Measurements from ENCODE around the gene PRKCH.

The PRKCH gene

DNA sequence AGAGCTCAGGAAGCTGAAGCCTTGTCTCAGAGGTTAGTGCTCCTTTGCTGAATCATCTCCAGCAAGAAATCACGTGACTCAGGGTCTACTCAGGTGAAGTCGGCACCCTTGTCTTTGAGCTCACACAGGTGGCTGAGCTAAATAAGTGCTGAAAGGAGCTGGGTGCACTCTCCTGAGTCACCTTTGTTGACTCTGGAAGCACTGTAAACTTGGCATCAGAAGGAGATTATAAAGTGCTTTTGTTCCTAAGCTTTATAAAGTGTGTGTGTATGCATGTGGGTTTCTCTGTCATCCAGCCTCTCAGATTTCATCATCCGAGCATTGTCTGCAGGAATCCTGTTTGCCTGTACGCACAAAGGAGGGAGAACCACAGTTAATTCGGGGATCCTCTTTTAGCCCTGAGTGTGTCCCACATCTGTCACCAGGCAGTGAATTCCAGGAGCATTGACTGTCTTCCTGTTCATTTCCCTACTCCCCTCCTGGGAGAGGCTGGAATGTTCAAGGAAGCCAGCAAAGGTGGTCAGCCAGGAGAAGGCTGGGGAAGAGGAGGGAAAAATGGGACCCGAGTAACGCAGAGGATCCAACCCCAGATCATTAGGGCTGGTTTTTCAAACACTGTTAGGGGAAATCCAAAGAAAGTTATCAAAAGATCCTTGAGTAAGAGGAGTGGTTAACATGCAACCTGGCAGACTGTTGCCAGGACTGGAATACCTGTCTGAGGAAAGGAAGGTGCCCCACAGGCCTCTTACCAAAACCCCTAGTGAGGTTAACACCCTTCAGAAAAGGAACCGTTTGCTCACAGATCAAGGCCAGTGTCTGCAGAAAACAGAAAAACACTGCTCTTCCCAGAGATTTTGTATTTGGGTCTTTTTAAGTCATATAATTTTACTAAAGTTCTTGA is 216.4 kb downstream of the PRKCH start:
- H3K36me3 Mint-ChIP-seq (ENCODE audit: insufficient read depth): peaks cover 83% of the 10 kb centered on the region
- H3K4me1 Mint-ChIP-seq (ENCODE audit: low read depth in 2 of 2): peaks cover 28 to 35% of the 10 kb centered on the region in 2 donors
- H3K27me3 Mint-ChIP-seq: no peaks in the 10 kb centered on the region
- ATAC-seq (replicated peaks) (peak; percentile 59), DNase-seq (no peak)
- peak overlapping the region; percentile 69 to 83 for H3K27ac Mint-ChIP-seq
- H3K9me3 Mint-ChIP-seq: no peaks in the 10 kb centered on the region
- H3K4me3 Mint-ChIP-seq: no peak overlapping the region

DNA sequence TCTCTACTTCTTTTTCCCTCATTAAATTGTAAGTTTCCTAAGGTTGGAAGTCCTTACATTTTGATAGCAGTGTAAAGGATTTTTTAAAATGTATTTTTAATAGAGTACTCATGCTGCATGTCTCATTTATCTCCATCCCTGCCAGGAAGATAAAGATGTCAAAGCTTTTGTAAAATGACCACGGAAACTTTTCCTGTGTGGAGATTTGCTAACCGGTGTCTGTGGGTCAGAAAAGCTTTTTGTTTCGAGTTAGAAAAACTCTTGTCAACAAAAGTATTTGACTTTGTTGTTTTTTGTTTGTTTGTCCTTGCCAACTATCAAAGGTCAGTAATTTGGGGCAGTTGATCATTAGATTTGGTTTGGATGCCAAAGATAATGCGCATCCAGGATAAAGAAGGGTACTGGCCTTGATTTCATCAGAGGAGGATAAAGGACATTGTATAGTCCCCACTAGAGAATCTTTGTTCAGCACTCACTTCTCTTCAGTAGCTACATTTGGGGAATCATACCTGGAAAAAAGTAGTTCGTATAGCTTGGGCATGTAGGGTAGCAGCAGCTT is 217.2 kb downstream of the PRKCH start:
- Mint-ChIP-seq H3K36me3 (ENCODE audit: insufficient read depth) (peaks cover 84% of the 10 kb centered on the region), H3K4me3 (no peak overlapping the region), H3K27ac (peak overlapping the region; percentile 69 to 83), H3K9me3 (no peaks in the 10 kb centered on the region), H3K27me3 (no peaks in the 10 kb centered on the region), H3K4me1 (ENCODE audit: low read depth in 2 of 2) (peaks cover 25 to 28% of the 10 kb centered on the region in 2 donors)
- DNase-seq (no peak), ATAC-seq (replicated peaks) (no peak)

DNA sequence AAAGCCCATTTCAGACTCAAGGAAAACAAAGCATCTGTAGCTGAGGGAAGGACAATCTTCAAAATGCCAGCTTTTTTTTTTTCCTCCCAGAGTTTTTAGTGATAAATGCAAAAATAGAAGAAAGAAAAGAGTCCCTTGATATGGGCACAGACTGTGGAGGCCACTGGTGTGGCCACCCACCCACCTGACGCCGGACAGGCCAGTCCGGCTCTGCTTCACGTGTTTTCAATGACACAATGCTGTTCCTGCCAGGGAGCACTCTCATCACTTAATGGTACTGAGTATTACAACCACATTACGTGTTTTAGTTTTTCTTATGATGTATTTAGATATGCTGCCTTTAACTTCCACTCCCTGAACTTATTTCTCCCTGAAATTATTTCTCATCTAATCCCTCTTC is 218.3 kb downstream of the PRKCH start:
- Mint-ChIP-seq H3K27ac (peak overlapping the region; percentile 69 to 83), H3K4me1 (ENCODE audit: low read depth in 2 of 2) (peaks cover 21 to 27% of the 10 kb centered on the region in 2 donors), H3K36me3 (ENCODE audit: insufficient read depth) (peaks cover 86% of the 10 kb centered on the region), H3K9me3 (no peaks in the 10 kb centered on the region), H3K27me3 (no peaks in the 10 kb centered on the region), H3K4me3 (no peak overlapping the region)
- DNase-seq: no peak
- no peak for ATAC-seq (replicated peaks)

DNA sequence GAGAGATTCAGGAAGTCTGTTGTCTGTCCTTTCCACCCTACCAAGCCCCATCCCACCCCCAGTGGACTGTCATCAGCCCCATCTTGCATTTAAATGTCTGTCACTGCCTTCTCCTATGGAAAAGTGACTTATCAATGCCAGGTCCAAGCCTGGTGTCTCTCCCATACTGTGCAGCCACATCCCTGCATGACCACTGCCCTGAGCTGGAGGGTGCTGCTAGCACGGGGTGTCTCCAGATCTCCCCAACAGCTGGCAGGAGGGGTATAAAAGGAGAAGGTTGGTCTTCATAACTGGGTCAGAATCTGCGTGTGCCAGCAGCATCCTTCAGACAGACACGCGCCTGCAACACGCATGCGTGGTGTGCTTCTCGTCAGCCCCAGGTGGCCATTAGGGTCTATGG is 219.6 kb downstream of the PRKCH start:
- H3K36me3 Mint-ChIP-seq (ENCODE audit: insufficient read depth): peaks cover 85% of the 10 kb centered on the region
- H3K4me3 Mint-ChIP-seq: peak overlapping the region in 1 of 2 donors; percentile 5
- H3K9me3 Mint-ChIP-seq: no peaks in the 10 kb centered on the region
- DNase-seq (no peak), ATAC-seq (replicated peaks) (no peak)
- no peaks in the 10 kb centered on the region for H3K27me3 Mint-ChIP-seq
- H3K4me1 Mint-ChIP-seq (ENCODE audit: low read depth in 2 of 2): peaks cover 22 to 24% of the 10 kb centered on the region in 2 donors
- H3K27ac Mint-ChIP-seq: peak overlapping the region; percentile 20 to 77

DNA sequence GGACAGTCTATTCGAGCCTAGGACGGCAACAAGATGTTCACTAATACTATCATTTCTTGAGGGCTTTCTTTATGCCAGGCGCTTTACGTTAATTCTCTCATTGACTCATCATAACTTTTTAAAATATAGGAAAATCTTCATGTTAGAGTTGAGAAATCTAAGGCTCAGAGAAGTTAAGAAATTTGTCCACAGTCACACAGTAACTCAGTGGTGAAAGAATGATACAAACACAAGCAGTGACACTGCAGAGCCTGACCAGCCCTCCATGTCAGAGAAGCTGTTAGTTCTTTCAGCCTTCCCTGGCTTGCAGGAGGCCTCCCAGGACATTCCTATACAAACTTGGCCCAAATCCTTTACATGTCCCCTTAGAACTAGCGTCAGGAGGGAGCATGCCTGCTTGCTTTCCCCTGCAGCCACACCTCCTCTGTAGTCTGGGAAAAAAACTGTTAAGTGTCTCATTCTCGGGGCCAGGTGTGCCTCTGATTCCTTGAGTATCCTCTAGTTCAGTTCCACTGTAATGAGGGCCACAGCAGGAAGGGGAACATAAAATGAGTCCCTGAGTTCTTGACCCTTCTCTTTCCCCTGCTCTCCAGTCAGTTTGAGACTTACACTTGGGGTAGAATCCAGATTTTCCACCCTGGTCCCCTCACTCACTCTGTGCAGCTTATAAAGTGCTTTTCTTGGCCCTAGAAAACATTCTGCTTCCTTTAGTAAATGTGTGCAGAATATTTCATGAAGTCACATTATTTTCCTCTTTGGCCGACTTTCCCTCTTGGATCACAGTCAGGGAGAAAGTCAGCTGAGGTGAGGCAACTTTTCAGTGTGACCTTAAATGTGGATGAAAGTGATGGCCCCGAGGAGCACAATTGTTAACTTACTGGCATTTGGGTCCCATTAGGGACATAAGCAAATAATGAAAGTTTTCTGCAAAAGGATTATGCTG is 221.7 kb downstream of the PRKCH start:
- Mint-ChIP-seq H3K27me3 (no peaks in the 10 kb centered on the region), H3K27ac (peak overlapping the region; percentile 20 to 73), H3K4me3 (no peak overlapping the region), H3K36me3 (ENCODE audit: insufficient read depth) (peaks cover 86% of the 10 kb centered on the region), H3K4me1 (ENCODE audit: low read depth in 2 of 2) (peaks cover 12% of the 10 kb centered on the region in 2 donors), H3K9me3 (no peaks in the 10 kb centered on the region)
- ATAC-seq (replicated peaks): no peak
- no peak for DNase-seq

DNA sequence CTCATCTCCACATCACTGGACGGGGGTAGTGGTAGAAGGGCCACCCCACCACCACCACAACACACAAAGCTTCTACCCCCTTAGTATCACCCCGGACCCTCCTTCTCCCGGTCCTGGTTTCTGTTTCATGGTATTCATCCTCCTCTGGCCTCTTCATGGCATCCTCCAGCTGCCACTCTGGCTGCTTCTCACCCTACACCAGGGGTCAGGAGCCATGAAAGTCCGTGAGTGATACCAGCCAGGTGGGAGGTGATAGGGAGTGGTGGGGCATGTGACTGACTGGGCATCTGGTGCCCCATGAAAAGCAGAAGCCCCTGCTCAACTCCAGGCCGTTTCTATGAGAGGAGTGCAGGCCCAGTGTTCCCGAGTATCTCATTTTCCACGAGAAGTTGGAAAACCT is 222.6 kb downstream of the PRKCH start:
- Mint-ChIP-seq H3K9me3 (no peaks in the 10 kb centered on the region), H3K27me3 (no peaks in the 10 kb centered on the region), H3K27ac (peak overlapping the region; percentile 73 to 85), H3K36me3 (ENCODE audit: insufficient read depth) (peaks cover 86% of the 10 kb centered on the region), H3K4me1 (ENCODE audit: low read depth in 2 of 2) (peaks cover 10 to 12% of the 10 kb centered on the region in 2 donors), H3K4me3 (no peak overlapping the region)
- no peak for ATAC-seq (replicated peaks)
- DNase-seq: no peak

DNA sequence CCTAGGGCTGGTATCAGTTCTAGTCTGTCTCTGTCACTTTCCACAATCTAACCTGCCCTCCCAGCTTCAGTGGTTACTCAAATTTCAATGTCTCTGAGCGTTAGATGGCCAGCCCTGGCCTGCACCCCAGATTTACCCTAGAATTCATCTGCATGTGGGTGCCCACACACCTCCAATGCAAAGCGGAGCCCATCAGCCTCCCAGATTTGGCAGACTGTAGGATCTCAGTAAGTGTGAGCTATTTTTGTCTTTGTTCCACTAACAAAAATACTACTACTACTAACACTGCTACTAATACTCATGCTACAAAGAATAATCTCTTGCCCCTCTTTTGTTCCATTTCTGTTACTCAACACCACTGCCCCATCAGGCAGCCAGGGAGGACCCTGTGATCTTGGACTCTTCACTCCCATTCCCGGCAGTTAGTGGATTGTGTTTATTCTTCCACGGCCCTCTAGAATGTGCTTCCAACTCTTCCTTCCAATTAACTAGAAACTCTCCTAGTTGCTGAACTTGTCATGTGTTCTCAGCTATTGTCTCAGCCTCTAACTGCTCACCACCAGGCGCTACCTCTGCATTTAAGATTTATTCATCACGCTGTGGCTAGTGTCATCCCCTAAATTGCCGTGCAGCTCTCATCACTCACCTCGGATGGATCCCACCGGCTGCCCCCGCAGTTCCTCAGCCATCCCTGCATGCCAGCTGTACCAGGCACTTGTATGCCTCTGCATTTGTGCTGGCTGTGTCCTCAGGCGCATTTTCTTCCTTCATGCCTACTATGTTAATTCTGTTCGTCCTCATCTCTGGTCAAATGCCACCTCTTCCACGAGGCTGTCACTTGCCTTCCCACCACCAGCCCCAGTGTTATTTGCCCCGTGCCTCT is 223.3 kb downstream of the PRKCH start:
- peaks cover 88% of the 10 kb centered on the region for H3K36me3 Mint-ChIP-seq (ENCODE audit: insufficient read depth)

DNA sequence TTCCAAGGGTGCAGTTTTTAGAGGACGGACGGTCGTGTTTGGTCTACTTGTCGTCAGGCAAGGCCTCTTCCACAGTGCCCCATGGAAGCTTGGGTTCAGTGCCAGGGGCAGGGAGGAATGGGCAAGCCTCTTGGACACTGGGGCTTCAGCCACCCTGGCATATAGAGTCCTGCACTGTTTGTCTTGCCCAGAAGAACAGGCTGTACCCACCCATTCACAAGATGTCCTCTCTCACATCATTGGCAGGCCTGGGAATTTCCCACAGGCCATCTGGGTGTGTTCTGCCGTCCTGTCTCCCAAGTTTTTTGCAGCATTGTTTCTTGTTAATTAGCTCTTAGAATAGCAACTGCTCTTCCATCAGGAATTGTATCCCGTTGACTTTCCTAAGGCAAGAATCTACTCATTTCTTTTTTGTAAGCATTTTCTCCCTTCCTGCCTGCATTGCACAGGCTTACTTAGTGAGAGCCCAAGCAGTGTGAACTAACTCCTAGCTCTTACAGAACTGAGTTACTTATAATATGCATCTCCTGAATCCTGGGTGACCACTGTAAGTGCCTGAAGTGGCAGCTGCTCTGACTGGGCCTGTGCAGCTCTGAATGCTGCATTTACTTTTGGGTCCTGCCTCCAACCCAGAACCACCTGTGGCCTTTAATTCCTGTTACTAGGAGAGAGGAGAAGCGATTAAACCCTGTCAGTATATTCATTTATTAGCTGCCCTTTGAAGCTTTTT is 224.5 kb downstream of the PRKCH start:
- H3K4me1 Mint-ChIP-seq (ENCODE audit: low read depth in 2 of 2): peaks cover 10 to 26% of the 10 kb centered on the region in 2 donors
- no peak overlapping the region for H3K4me3 Mint-ChIP-seq
- H3K27ac Mint-ChIP-seq: peak overlapping the region; percentile 65 to 73
- DNase-seq: no peak
- H3K36me3 Mint-ChIP-seq (ENCODE audit: insufficient read depth): peaks cover 90% of the 10 kb centered on the region
- H3K27me3 Mint-ChIP-seq: no peaks in the 10 kb centered on the region
- ATAC-seq (replicated peaks): no peak
- no peaks in the 10 kb centered on the region for H3K9me3 Mint-ChIP-seq

More for the DNA sequence above, 223.3 kb downstream of the PRKCH start:
- no peak for DNase-seq
- H3K9me3 Mint-ChIP-seq: no peaks in the 10 kb centered on the region
- ATAC-seq (replicated peaks): no peak
- H3K4me1 Mint-ChIP-seq (ENCODE audit: low read depth in 2 of 2): peaks cover 11 to 15% of the 10 kb centered on the region in 2 donors
- H3K27ac Mint-ChIP-seq: peak overlapping the region; percentile 73 to 85
- H3K27me3 Mint-ChIP-seq: no peaks in the 10 kb centered on the region
- H3K4me3 Mint-ChIP-seq: no peak overlapping the region

DNA sequence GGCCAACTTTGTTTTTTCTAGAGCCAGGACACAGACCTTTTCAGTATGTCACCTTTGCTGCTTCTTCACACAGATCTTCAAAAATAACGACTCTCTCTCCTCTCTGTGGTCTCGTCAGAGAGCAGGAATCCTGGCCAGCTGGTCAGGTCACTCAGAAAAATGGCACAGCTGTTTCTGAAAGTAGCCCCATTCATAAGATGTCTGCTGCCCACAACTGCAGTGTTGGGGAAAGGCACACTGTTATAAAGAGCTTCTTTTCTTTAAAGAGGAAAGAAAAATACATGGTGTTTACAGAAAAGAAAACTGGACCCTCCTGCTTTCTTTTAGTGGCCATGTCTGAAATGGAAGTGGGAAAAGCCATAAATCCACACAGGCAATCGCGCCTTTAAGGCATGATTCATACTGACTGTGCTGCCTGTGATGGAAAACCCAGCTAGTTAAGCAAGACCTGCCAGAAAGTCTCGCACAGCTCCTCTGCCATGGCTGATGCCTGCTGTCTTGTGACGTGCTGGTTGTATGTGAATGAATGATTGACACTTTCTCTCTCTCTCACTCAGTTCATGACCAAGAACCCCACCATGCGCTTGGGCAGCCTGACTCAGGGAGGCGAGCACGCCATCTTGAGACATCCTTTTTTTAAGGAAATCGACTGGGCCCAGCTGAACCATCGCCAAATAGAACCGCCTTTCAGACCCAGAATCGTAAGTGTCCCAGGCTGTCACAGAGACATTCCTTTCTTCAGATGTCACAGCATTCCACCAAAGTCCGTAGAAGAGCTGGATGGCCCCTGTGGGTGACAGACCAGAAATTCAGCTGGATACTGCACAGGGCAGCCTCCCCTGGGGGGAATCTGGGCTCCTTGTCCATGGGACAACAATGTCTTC is 226.0 kb downstream of the PRKCH start:
- H3K36me3 Mint-ChIP-seq (ENCODE audit: insufficient read depth): peaks cover 91% of the 10 kb centered on the region
- peaks cover 21 to 38% of the 10 kb centered on the region in 2 donors for H3K4me1 Mint-ChIP-seq (ENCODE audit: low read depth in 2 of 2)
- peak overlapping the region; percentile 44 to 67 for H3K27ac Mint-ChIP-seq
- H3K9me3 Mint-ChIP-seq: no peaks in the 10 kb centered on the region
- ATAC-seq (replicated peaks) (no peak), DNase-seq (no peak)
- no peak overlapping the region for H3K4me3 Mint-ChIP-seq
- H3K27me3 Mint-ChIP-seq: no peaks in the 10 kb centered on the region

DNA sequence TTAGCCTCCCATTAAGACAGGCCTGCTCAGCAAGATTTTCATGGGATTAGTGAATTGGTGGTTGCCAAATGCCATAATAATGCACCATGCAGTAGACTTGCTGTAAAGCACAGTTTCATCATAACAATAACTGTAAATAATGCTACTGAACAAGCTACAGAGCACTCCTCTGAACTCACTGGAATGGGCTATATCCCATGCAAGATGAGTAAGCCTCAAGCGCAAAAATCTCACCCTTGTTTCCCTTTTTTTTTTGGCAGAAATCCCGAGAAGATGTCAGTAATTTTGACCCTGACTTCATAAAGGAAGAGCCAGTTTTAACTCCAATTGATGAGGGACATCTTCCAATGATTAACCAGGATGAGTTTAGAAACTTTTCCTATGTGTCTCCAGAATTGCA is 228.0 kb downstream of the PRKCH start:
- Mint-ChIP-seq H3K27me3 (no peaks in the 10 kb centered on the region), H3K4me3 (no peak overlapping the region), H3K27ac (peak overlapping the region; percentile 15 to 77), H3K4me1 (ENCODE audit: low read depth in 2 of 2) (peaks cover 36 to 51% of the 10 kb centered on the region in 2 donors), H3K36me3 (ENCODE audit: insufficient read depth) (peaks cover 95% of the 10 kb centered on the region), H3K9me3 (no peaks in the 10 kb centered on the region)
- DNase-seq (no peak), ATAC-seq (replicated peaks) (no peak)

DNA sequence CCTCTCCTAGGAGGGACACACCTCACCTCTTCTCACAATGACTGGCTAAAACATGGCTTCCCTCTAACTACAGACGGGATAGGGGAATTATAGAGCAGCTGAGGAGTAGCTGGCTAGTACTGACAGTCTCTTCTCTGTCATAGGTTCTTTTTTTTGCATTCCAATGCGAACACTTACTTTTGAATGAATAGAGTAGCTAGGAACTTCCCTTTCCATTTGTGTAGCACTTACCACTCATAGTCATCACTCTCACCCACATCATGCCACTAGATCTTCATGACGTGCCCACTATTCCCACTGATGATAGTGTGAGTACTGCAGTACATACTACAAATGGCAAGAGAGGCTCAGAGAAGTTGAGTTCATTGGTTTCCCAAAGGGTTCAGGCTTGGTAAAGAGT is 230.0 kb downstream of the PRKCH start:
- Mint-ChIP-seq H3K9me3 (no peaks in the 10 kb centered on the region), H3K27me3 (no peaks in the 10 kb centered on the region), H3K36me3 (ENCODE audit: insufficient read depth) (peaks cover 76% of the 10 kb centered on the region), H3K27ac (peak overlapping the region; percentile 78 to 84), H3K4me3 (no peak overlapping the region), H3K4me1 (ENCODE audit: low read depth in 2 of 2) (peaks cover 35 to 48% of the 10 kb centered on the region in 2 donors)
- ATAC-seq (replicated peaks) (no peak), DNase-seq (no peak)

Data from effector memory CD8-positive, alpha-beta T cell (primary cell).